GM19372 (cell line): ENCODE measurements around the gene PC.
A peak's percentile ranks its signal among the peaks of the same experiment; 100 is the strongest.

Experiments
- ATAC-seq: cut with Tn5 transposase; IDR thresholded peaks from one replicate; pipeline ENCODE4 v1.9.1; 2021; ENCODE audit warnings: mild to moderate bottlenecking, low read depth, moderate library complexity; ENCODE audit not compliant: unreplicated experiment

Gene PC

GRCh38 chr11:66858186-66858938 lies 99.8 kb downstream of the PC start:
- ATAC-seq = no peak

DNA sequence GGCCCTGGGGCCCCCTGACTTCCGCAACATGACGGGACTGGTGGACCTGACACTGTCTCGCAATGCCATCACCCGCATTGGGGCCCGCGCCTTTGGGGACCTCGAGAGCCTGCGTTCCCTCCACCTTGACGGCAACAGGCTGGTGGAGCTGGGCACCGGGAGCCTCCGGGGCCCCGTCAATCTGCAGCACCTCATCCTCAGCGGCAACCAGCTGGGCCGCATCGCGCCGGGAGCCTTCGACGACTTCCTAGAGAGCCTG lies 100.3 kb downstream of the PC start:
- no peak for ATAC-seq

- ATAC-seq = no peak
These were observed 100.8 kb downstream of the PC start for GRCh38 chr11:66857234-66857926.

- peak; percentile 32 for ATAC-seq
These were observed 101.5 kb downstream of the PC start, which contains the start of gene LRFN4 for GRCh38 chr11:66856496-66857233. Gene LRFN4, plus strand, starts transcription at chr11:66857064. Its CDS starts 681 bp downstream, at chr11:66857745.

- peak; percentile 74 for ATAC-seq
These were observed 102.3 kb downstream of the PC start for GRCh38 chr11:66855574-66856495.

- no peak for ATAC-seq
These were observed 103.4 kb downstream of the PC start for GRCh38 chr11:66854729-66855211.

- ATAC-seq = no peak
These were observed 103.9 kb downstream of the PC start for GRCh38 chr11:66854231-66854661.

GRCh38 chr11:66853242-66854229 lies 104.6 kb downstream of the PC start:
- no peak for ATAC-seq

GRCh38 chr11:66852466-66853241 lies 105.5 kb downstream of the PC start:
- no peak for ATAC-seq

GRCh38 chr11:66851698-66852465 lies 106.3 kb downstream of the PC start:
- ATAC-seq = no peak

- ATAC-seq = no peak
These were observed 107.0 kb downstream of the PC start for GRCh38 chr11:66851239-66851596.

DNA sequence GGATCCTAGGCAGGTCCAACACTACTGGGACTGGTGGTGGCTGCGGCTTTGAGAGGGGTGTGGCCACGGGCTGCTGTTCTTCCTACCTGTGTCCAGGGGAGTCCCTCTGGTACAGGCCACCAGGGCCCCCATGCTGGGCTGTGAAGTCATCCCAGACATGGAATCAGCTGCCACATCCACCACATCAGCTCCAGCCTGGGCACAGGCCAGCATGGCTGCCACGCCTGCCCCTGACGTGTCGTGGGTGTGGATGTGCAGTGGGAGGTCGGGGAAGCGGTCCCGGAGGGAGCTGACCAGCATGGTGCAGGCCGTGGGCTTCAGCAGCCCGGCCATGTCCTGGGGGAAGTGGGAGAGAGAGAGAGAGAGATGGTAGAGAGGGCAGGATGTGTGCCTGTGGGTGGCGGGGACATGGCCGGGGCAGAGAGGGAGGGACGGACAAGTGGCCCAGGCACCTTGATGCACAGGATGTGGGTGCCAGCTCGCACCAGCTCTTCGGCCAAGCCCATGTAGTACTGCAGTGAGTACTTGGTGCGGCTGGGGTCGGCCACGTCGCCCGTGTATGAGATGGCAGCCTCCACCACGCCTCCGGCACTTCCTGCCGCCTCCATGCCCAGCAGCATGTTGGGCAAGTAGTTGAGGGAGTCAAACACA lies 107.5 kb downstream of the PC start:
- no peak for ATAC-seq

DNA sequence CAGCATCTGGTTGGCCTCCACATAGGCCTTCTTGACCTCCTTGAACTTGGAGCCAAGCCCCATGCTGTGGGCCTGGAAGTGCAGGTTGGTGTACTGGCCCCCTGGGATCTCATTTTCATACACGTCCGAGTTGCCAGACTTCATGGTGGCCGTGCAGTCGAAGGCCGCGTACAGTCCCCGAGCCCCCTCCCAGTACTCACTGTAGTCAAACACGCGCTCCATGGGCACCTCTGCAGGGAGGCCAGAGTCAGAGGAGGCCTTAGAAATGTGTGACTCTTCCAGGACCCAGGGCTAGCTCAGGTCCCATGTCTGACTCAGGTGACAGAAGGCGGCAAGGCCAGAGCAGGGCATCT lies 108.0 kb downstream of the PC start:
- no peak for ATAC-seq

DNA sequence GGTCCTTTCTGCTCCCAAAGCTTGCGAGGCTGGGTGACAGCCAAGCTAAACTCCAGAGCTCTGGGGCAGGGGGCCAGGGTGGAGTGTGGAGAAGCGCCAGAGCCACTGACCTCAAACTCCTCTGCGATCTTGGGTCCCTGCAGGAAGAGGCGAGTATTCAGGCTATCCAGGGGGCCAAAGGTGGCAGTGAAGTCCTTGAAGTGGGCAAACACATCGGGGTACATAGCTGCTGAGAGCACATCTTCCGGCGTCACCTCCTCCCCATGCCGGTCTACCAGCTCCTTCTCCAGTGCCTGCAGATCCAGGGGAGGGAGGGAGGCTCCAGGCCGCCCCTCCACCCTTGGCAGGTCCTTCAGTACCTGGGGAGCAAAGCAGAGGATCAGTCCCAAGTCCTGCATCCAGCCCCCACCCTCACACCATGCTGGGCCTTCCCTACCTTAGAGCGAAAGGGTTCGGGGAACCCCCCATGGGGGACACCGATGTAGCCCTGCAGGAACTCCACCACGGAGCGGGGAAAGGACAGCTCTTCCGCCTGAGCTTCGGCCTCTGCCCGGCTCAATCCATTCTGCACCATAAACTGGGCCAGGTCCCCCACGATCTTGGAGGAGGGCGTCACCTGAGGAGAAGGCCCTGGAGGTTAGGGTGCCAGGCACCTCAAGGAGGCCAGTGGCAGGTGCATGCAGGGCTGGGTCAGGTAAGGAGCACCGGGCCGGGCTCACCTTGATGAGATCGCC lies 108.5 kb downstream of the PC start:
- no peak for ATAC-seq

DNA sequence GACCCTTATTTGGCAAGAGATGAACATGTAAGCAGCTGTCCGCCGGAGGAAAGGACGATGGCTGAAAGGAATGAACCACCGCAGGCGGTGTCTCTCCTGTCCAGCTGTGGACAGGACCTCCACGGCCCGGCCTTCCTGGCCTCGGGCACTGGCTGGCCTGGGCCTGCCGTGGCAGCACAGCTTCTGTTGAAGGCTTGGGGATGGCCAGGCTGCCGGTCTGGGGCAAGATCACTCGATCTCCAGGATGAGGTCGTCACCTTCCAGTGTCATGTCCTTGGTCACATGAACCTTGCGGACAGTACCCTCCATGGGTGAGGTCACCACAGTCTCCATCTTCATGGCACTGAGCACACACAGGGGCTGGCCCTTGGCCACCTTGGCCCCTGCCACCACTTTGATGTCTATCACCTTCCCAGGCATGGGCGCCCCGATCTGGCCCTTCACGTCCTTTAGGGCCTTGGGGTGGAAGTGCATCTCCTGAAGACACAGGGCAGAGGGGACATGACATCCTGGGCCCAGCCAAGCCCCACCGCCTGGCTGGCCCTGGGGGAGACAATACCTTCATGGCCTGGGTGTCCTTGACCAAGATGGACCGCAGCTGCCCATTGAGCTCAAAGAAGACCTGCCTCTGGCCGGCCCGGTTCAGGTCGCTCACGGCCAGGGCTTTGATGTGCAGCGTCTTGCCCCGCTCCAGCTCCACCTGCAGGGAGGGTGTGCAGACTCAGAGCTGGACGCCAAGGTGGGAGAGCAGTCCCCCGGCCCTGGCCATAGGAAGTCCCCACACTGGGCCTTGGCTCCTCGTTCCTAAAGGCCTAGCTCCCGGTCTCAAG lies 109.3 kb downstream of the PC start:
- ATAC-seq = no peak
